ENCODE data around the gene SLC12A8.

SLC12A8 gene

GRCh38 chr3:125213946-125214542 lies 1.5 kb upstream of the SLC12A8 start:
- DNase-seq, result no peak

- no peak for DNase-seq
Observed at GRCh38 chr3:125213364-125213755, 812 bp upstream of the SLC12A8 start.

- DNase-seq, result no peak
Observed at GRCh38 chr3:125212091-125212508, 448 bp downstream of the SLC12A8 start.

GRCh38 chr3:125211523-125212090 lies 941 bp downstream of the SLC12A8 start:
- DNase-seq, result no peak

- DNase-seq, result no peak
Observed at GRCh38 chr3:125207949-125208568, 4.5 kb downstream of the SLC12A8 start.

GRCh38 chr3:125207507-125207906 lies 5.0 kb downstream of the SLC12A8 start:
- no peak for DNase-seq

GRCh38 chr3:125206934-125207333 lies 5.6 kb downstream of the SLC12A8 start:
- no peak for DNase-seq

GRCh38 chr3:125203731-125204130 lies 8.8 kb downstream of the SLC12A8 start:
- DNase-seq, result no peak

GRCh38 chr3:125202197-125202596 lies 10.4 kb downstream of the SLC12A8 start:
- no peak for DNase-seq

- no peak for DNase-seq
Observed at GRCh38 chr3:125200731-125201139, 11.8 kb downstream of the SLC12A8 start.

GRCh38 chr3:125194849-125195601 lies 17.5 kb downstream of the SLC12A8 start:
- DNase-seq, result no peak

GRCh38 chr3:125194061-125194848 lies 18.3 kb downstream of the SLC12A8 start:
- no peak for DNase-seq

- no peak for DNase-seq
Observed at GRCh38 chr3:125192190-125193035, 20.1 kb downstream of the SLC12A8 start.

- DNase-seq, result no peak
Observed at GRCh38 chr3:125191730-125192129, 20.8 kb downstream of the SLC12A8 start.

GRCh38 chr3:125191256-125191655 lies 21.3 kb downstream of the SLC12A8 start:
- no peak for DNase-seq

- DNase-seq, result no peak
Observed at GRCh38 chr3:125190786-125191185, 21.8 kb downstream of the SLC12A8 start.

GRCh38 chr3:125189378-125190165 lies 23.0 kb downstream of the SLC12A8 start:
- no peak for DNase-seq

- no peak for DNase-seq
Observed at GRCh38 chr3:125188955-125189354, 23.6 kb downstream of the SLC12A8 start.

- DNase-seq, result no peak
Observed at GRCh38 chr3:125187599-125187910, 25.0 kb downstream of the SLC12A8 start.

- no peak for DNase-seq
Observed at GRCh38 chr3:125186800-125187598, 25.5 kb downstream of the SLC12A8 start.
